Measurements from ENCODE around the gene WDR17.

WDR17 gene

GRCh38 chr4:176156656-176157055, 91.0 kb downstream of the WDR17 start:
- Histone ChIP-seq H2BK120ac (ENCODE audit: low read depth, low read length) (no peak overlapping the region), H3K79me1 (ENCODE audit: low read depth, low read length) (no peaks in the 10 kb centered on the region), H3K4me3 (ENCODE audit: low read length in 2 of 2) (no peak overlapping the region), H3K18ac (ENCODE audit: low read length) (no peak overlapping the region), H3K27me3 (ENCODE audit: control insufficient read depth in 3 of 3, insufficient read depth in 3 of 3, low read depth in 1 of 3, low read length in 3 of 3) (no peaks in the 10 kb centered on the region), H2BK15ac (ENCODE audit: low read length) (no peak overlapping the region), H2AK5ac (ENCODE audit: low read depth, low read length) (no peak overlapping the region), H3K9ac (ENCODE audit: low read depth, low read length, poor library complexity) (no peak overlapping the region), H3K27ac (replicated peaks; ENCODE audit: low read length) (no peak overlapping the region), H3K4me2 (ENCODE audit: insufficient read depth, low read length, poor library complexity, severe bottlenecking) (no peak overlapping the region), H3K4me1 (ENCODE audit: control insufficient read depth in 2 of 2, insufficient read depth in 1 of 2, low read depth in 1 of 2, low read length in 2 of 2) (no peaks in the 10 kb centered on the region), H2AFZ (ENCODE audit: low read length) (no peak overlapping the region), H3K4ac (ENCODE audit: low read length) (no peak overlapping the region), H3K9me3 (replicated peaks in 1 of 2; ENCODE audit: control insufficient read depth in 2 of 2, insufficient read depth in 1 of 2, low read depth in 1 of 2, low read length in 2 of 2) (no peaks in the 10 kb centered on the region), H2BK5ac (ENCODE audit: low read length) (no peak overlapping the region), H3K23ac (ENCODE audit: low read depth, low read length, poor library complexity) (no peak overlapping the region), H3K14ac (ENCODE audit: low read length) (no peak overlapping the region), H3K36me3 (replicated peaks in 1 of 2; ENCODE audit: control insufficient read depth in 2 of 2, insufficient read depth in 2 of 2, low read length in 2 of 2) (peaks cover 0 to 32% of the 10 kb centered on the region in 2 donors), H2BK12ac (ENCODE audit: low read length) (no peak overlapping the region), H4K8ac (ENCODE audit: low read depth, low read length) (no peak overlapping the region), H4K91ac (ENCODE audit: low read depth, low read length, poor library complexity) (no peak overlapping the region)
- WGBS, 2 donors (ENCODE audit: extremely low coverage in 2 of 2, insufficient read length in 2 of 2, insufficient replicate concordance in 1 of 2): no CpG with 5 or more reads among the region's 5 CpGs
- no peak for DNase-seq (ENCODE audit: low spot score)

DNA sequence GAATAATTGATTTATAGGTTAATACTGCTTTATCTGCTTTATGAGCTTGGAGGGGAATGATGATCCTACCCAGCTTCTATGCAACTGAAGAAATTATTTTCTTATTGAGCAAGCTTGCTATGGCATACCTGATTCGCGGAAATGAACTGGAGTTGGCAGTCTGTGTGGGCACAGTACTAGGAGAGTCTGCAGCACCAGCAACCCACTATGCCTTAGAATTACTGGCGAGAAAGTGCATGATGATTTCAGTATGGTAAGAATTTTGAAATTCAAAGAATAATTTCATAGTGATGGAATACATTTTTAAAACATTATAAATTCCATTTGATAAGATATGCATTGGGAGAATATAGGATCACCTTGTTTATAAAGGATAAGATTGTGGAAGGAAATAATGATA, 97.4 kb downstream of the WDR17 start:
- Histone ChIP-seq H4K91ac (ENCODE audit: low read depth, low read length, poor library complexity) (no peak overlapping the region), H3K9ac (ENCODE audit: low read depth, low read length, poor library complexity) (no peak overlapping the region), H3K4ac (ENCODE audit: low read length) (no peak overlapping the region), H4K8ac (ENCODE audit: low read depth, low read length) (no peak overlapping the region), H3K79me1 (ENCODE audit: low read depth, low read length) (no peaks in the 10 kb centered on the region), H3K9me3 (replicated peaks in 1 of 2; ENCODE audit: control insufficient read depth in 2 of 2, insufficient read depth in 1 of 2, low read depth in 1 of 2, low read length in 2 of 2) (no peaks in the 10 kb centered on the region), H3K23ac (ENCODE audit: low read depth, low read length, poor library complexity) (no peak overlapping the region), H2BK5ac (ENCODE audit: low read length) (no peak overlapping the region), H2BK120ac (ENCODE audit: low read depth, low read length) (no peak overlapping the region), H2AK5ac (ENCODE audit: low read depth, low read length) (no peak overlapping the region), H2BK15ac (ENCODE audit: low read length) (no peak overlapping the region), H3K4me2 (ENCODE audit: insufficient read depth, low read length, poor library complexity, severe bottlenecking) (no peak overlapping the region), H3K4me3 (ENCODE audit: low read length in 2 of 2) (no peak overlapping the region), H3K4me1 (ENCODE audit: control insufficient read depth in 2 of 2, insufficient read depth in 1 of 2, low read depth in 1 of 2, low read length in 2 of 2) (no peaks in the 10 kb centered on the region), H3K27me3 (ENCODE audit: control insufficient read depth in 3 of 3, insufficient read depth in 3 of 3, low read depth in 1 of 3, low read length in 3 of 3) (no peaks in the 10 kb centered on the region), H3K14ac (ENCODE audit: low read length) (no peak overlapping the region), H3K18ac (ENCODE audit: low read length) (no peak overlapping the region), H3K36me3 (replicated peaks in 1 of 2; ENCODE audit: control insufficient read depth in 2 of 2, insufficient read depth in 2 of 2, low read length in 2 of 2) (peaks cover 0 to 39% of the 10 kb centered on the region in 2 donors), H2BK12ac (ENCODE audit: low read length) (no peak overlapping the region), H2AFZ (ENCODE audit: low read length) (no peak overlapping the region), H3K27ac (replicated peaks; ENCODE audit: low read length) (no peak overlapping the region)
- no peak for DNase-seq (ENCODE audit: low spot score)
- no CpG with 5 or more reads among the region's 3 CpGs for WGBS, 2 donors (ENCODE audit: extremely low coverage in 2 of 2, insufficient read length in 2 of 2, insufficient replicate concordance in 1 of 2)

GRCh38 chr4:176185051-176185450, 119.4 kb downstream of the WDR17 start:
- Histone ChIP-seq H4K8ac (ENCODE audit: low read depth, low read length) (no peak overlapping the region), H2BK15ac (ENCODE audit: low read length) (no peak overlapping the region), H2BK12ac (ENCODE audit: low read length) (no peak overlapping the region), H3K79me1 (ENCODE audit: low read depth, low read length) (no peaks in the 10 kb centered on the region), H3K18ac (ENCODE audit: low read length) (no peak overlapping the region), H2AFZ (ENCODE audit: low read length) (no peak overlapping the region), H2BK5ac (ENCODE audit: low read length) (no peak overlapping the region), H3K4me3 (ENCODE audit: low read length in 2 of 2) (no peak overlapping the region), H3K14ac (ENCODE audit: low read length) (no peak overlapping the region), H3K27me3 (ENCODE audit: control insufficient read depth in 3 of 3, insufficient read depth in 3 of 3, low read depth in 1 of 3, low read length in 3 of 3) (no peaks in the 10 kb centered on the region), H3K9ac (ENCODE audit: low read depth, low read length, poor library complexity) (no peak overlapping the region), H3K9me3 (replicated peaks in 1 of 2; ENCODE audit: control insufficient read depth in 2 of 2, insufficient read depth in 1 of 2, low read depth in 1 of 2, low read length in 2 of 2) (no peaks in the 10 kb centered on the region), H3K23ac (ENCODE audit: low read depth, low read length, poor library complexity) (no peak overlapping the region), H3K4ac (ENCODE audit: low read length) (no peak overlapping the region), H4K91ac (ENCODE audit: low read depth, low read length, poor library complexity) (no peak overlapping the region), H3K27ac (replicated peaks; ENCODE audit: low read length) (no peak overlapping the region), H2BK120ac (ENCODE audit: low read depth, low read length) (no peak overlapping the region), H3K36me3 (replicated peaks in 1 of 2; ENCODE audit: control insufficient read depth in 2 of 2, insufficient read depth in 2 of 2, low read length in 2 of 2) (no peaks in the 10 kb centered on the region), H3K4me1 (ENCODE audit: control insufficient read depth in 2 of 2, insufficient read depth in 1 of 2, low read depth in 1 of 2, low read length in 2 of 2) (no peaks in the 10 kb centered on the region), H2AK5ac (ENCODE audit: low read depth, low read length) (no peak overlapping the region), H3K4me2 (ENCODE audit: insufficient read depth, low read length, poor library complexity, severe bottlenecking) (no peak overlapping the region)
- WGBS, 2 donors (ENCODE audit: extremely low coverage in 2 of 2, insufficient read length in 2 of 2, insufficient replicate concordance in 1 of 2): no CpG with 5 or more reads among the region's 1 CpG
- no peak for DNase-seq (ENCODE audit: low spot score)

DNA sequence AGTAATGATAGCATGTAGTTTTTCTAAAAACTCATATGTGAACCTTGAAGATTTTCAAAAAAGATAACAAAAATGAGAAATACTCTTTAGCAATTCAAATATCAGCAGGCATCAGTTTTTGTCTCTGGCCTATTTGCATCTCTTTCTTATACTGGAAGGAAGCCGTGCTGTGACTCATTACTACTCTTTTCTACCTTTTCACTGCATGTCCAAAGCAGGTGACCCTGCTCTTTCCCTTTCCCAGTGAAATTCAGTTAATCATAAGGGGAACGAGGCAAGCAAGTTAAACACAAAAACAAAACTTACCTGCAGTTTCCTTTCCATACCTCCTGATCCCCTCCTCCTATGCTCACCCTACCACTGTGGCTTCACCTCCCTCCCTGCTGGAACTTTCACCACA, 120.4 kb downstream of the WDR17 start:
- WGBS, 2 donors (ENCODE audit: extremely low coverage in 2 of 2, insufficient read length in 2 of 2, insufficient replicate concordance in 1 of 2): no CpG with 5 or more reads among the region's 2 CpGs
- H2BK12ac ChIP-seq (ENCODE audit: low read length): no peak overlapping the region
- H2BK120ac ChIP-seq (ENCODE audit: low read depth, low read length): no peak overlapping the region

More for the DNA sequence above, 120.4 kb downstream of the WDR17 start:
- no peak overlapping the region for H3K9ac ChIP-seq (ENCODE audit: low read depth, low read length, poor library complexity)
- no peak overlapping the region for H3K14ac ChIP-seq (ENCODE audit: low read length)
- no peak overlapping the region for H2BK15ac ChIP-seq (ENCODE audit: low read length)
- H3K79me1 ChIP-seq (ENCODE audit: low read depth, low read length): no peaks in the 10 kb centered on the region
- no peak overlapping the region for H3K4me2 ChIP-seq (ENCODE audit: insufficient read depth, low read length, poor library complexity, severe bottlenecking)
- no peaks in the 10 kb centered on the region for H3K4me1 ChIP-seq (ENCODE audit: control insufficient read depth in 2 of 2, insufficient read depth in 1 of 2, low read depth in 1 of 2, low read length in 2 of 2)
- no peaks in the 10 kb centered on the region for H3K9me3 ChIP-seq (replicated peaks in 1 of 2; ENCODE audit: control insufficient read depth in 2 of 2, insufficient read depth in 1 of 2, low read depth in 1 of 2, low read length in 2 of 2)
- H2AK5ac ChIP-seq (ENCODE audit: low read depth, low read length): no peak overlapping the region
- H2BK5ac ChIP-seq (ENCODE audit: low read length): no peak overlapping the region
- no peak overlapping the region for H2AFZ ChIP-seq (ENCODE audit: low read length)
- H3K27ac ChIP-seq (replicated peaks; ENCODE audit: low read length): no peak overlapping the region
- DNase-seq (ENCODE audit: low spot score): no peak
- no peaks in the 10 kb centered on the region for H3K27me3 ChIP-seq (ENCODE audit: control insufficient read depth in 3 of 3, insufficient read depth in 3 of 3, low read depth in 1 of 3, low read length in 3 of 3)
- H4K91ac ChIP-seq (ENCODE audit: low read depth, low read length, poor library complexity): no peak overlapping the region
- H3K4me3 ChIP-seq (ENCODE audit: low read length in 2 of 2): no peak overlapping the region
- no peak overlapping the region for H3K23ac ChIP-seq (ENCODE audit: low read depth, low read length, poor library complexity)
- no peaks in the 10 kb centered on the region for H3K36me3 ChIP-seq (replicated peaks in 1 of 2; ENCODE audit: control insufficient read depth in 2 of 2, insufficient read depth in 2 of 2, low read length in 2 of 2)
- no peak overlapping the region for H3K4ac ChIP-seq (ENCODE audit: low read length)
- no peak overlapping the region for H3K18ac ChIP-seq (ENCODE audit: low read length)
- H4K8ac ChIP-seq (ENCODE audit: low read depth, low read length): no peak overlapping the region
